ENCODE data around the gene CACNG4. TPM values are rescaled to one million over a fixed set of nuclear protein-coding genes. Genes with fewer than 3 reads are reported as not detected.

The CACNG4 gene
- total and polyA plus RNA-seq, 2 of the 4 experiments (the other 2 are of a cell fraction), result under 0.01 to 0.53 TPM

DNA sequence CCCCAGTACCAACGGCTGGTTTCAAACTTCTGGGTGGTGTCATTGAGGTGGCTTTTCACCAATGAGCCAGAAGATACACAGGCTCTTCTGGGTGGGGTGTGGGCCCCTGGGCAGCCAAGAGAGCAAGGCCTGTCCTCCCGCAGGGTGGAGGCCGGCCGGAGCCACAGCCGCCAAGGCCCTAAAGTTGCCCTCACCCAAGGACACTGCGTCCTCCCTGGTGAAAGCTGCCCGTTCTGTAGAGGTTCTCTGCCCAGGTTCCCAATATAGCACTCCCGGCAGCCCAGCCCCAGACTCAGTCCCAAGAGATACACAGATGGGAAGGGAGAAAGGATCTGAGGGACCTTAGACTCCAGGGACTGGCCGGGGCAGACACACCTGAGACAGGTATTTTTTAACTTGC, 69.1 kb downstream of the CACNG4 start:
- TF ChIP-seq, protein P1, sequence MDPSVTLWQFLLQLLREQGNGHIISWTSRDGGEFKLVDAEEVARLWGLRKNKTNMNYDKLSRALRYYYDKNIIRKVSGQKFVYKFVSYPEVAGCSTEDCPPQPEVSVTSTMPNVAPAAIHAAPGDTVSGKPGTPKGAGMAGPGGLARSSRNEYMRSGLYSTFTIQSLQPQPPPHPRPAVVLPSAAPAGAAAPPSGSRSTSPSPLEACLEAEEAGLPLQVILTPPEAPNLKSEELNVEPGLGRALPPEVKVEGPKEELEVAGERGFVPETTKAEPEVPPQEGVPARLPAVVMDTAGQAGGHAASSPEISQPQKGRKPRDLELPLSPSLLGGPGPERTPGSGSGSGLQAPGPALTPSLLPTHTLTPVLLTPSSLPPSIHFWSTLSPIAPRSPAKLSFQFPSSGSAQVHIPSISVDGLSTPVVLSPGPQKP (IDR thresholded peaks at IDR 0.05; ENCODE audit: borderline replicate concordance, low read depth, low read length), result no peak
- no peak for TF ChIP-seq SMC3 (IDR thresholded peaks at IDR 0.05; ENCODE audit: low read depth, low read length)
- BruUV-seq (replicated peaks), result no TSS peak
- H2AFZ ChIP-seq (replicated peaks; ENCODE audit: low read length, poor library complexity), result no peak overlapping the region

More for the DNA sequence above, 69.1 kb downstream of the CACNG4 start:
- dilution Hi-C loops (cut with HindIII; ENCODE audit: low sequenced_read_pairs, unreplicated experiment) (no loop called here), in situ Hi-C loops (cut with MboI; ENCODE audit: low sequenced_read_pairs) (no loop called here), intact Hi-C loops (cut with micrococcal nuclease) (no loop called here)
- ATAC-seq (ENCODE audit: low read depth), result no peak
- Histone ChIP-seq H3K56ac (ENCODE audit: extremely low read depth, insufficient read depth, low read length) (no peak overlapping the region), H3K9me1 (ENCODE audit: insufficient read depth, low read length) (no peaks in the 10 kb centered on the region), H3K4me1 (ENCODE audit: control insufficient read depth, insufficient read depth, low read length) (no peaks in the 10 kb centered on the region), H3K27me3 (ENCODE audit: control insufficient read depth, insufficient read depth, low read length) (peaks cover 27% of the 10 kb centered on the region), H4K5ac (ENCODE audit: low read depth, low read length) (no peak overlapping the region), H4K20me1 (ENCODE audit: insufficient read depth, low read length) (no peaks in the 10 kb centered on the region), H2BK120ac (ENCODE audit: low read depth, low read length) (no peak overlapping the region), H4K91ac (ENCODE audit: insufficient read depth, low read depth, low read length) (no peak overlapping the region), H3K27ac (ENCODE audit: insufficient read depth, low read length) (no peak overlapping the region), H3K9ac (ENCODE audit: low read depth, low read length) (no peak overlapping the region), H3K4me3 (ENCODE audit: insufficient read depth, low read depth, low read length) (no peak overlapping the region), H2BK15ac (ENCODE audit: low read depth, low read length) (no peak overlapping the region), H3K4ac (ENCODE audit: low read depth, low read length) (no peak overlapping the region), H3K9me3 (ENCODE audit: control insufficient read depth, insufficient read depth, low read length) (no peaks in the 10 kb centered on the region; the same call in 1 of the 2 replicates), H3K79me1 (ENCODE audit: low read depth in 1 of 2, low read length in 2 of 2) (no peaks in the 10 kb centered on the region), H2AK5ac (ENCODE audit: low read depth, low read length) (no peak overlapping the region), H3K36me3 (ENCODE audit: control insufficient read depth, insufficient read depth, low read length) (no peaks in the 10 kb centered on the region), H2AK9ac (replicated peaks; ENCODE audit: low read depth, low read length, poor library complexity) (no peak overlapping the region), H3K18ac (ENCODE audit: low read depth, low read length) (no peak overlapping the region), H4K8ac (ENCODE audit: low read depth in 2 of 2, low read length in 2 of 2) (no peak overlapping the region), H2BK5ac (ENCODE audit: low read depth, low read length, poor library complexity, severe bottlenecking) (no peak overlapping the region), H3K23ac (ENCODE audit: low read depth, low read length) (no peak overlapping the region), H3K4me2 (ENCODE audit: low read depth, low read length) (no peak overlapping the region), H2BK20ac (ENCODE audit: low read depth, low read length) (no peak overlapping the region), H3K14ac (replicated peaks; ENCODE audit: low read depth, low read length) (no peak overlapping the region)
- 100% methylated on average over 4 of the region's 9 CpGs; no CpG with 5 or more reads in 1 of the 2 experiments for WGBS, 2 experiments (ENCODE audit: extremely low coverage in 2 of 2, insufficient read length in 1 of 2)
- no peak for DNase-seq
- CTCF ChIA-PET, result no interaction called here
- POLR2A ChIA-PET (ENCODE audit: unreplicated experiment), result no interaction called here

Data from IMR-90 (cell line).